Forelimb muscle (tissue), 1 donor: ENCODE measurements around the gene VANGL2. TPM values are rescaled to one million over a fixed set of nuclear protein-coding genes. Genes with fewer than 3 reads are reported as not detected.

Experiments
- DNase-seq: peaks from one replicate; pipeline ENCODE4 v3.0.0-alpha.2; 2013; ENCODE audit warnings: low read depth
- polyA plus RNA-seq: library from polyadenylated mRNA; unstranded; fragments of 120-200 nt; gene quantifications from one replicate; pipeline ENCODE4 v1.2.1, GENCODE V29; 2013; ENCODE audit not compliant: insufficient read length

VANGL2 gene
- polyA plus RNA-seq, 1 donor = 8.6 TPM

GRCh38 chr1:160459687-160460086 lies 59.3 kb downstream of the VANGL2 start:
- DNase-seq = no peak

- DNase-seq = no peak
Measured at GRCh38 chr1:160460214-160460642, 59.9 kb downstream of the VANGL2 start.

GRCh38 chr1:160460683-160461287 lies 60.4 kb downstream of the VANGL2 start:
- no peak for DNase-seq

GRCh38 chr1:160465123-160465522 lies 64.8 kb downstream of the VANGL2 start:
- DNase-seq = no peak

GRCh38 chr1:160466961-160467360 lies 66.6 kb downstream of the VANGL2 start:
- no peak for DNase-seq

GRCh38 chr1:160467576-160467975 lies 67.2 kb downstream of the VANGL2 start:
- no peak for DNase-seq

- DNase-seq = no peak
Measured at GRCh38 chr1:160471253-160471652, 70.9 kb downstream of the VANGL2 start.

- no peak for DNase-seq
Measured at GRCh38 chr1:160472112-160472511, 71.7 kb downstream of the VANGL2 start.

GRCh38 chr1:160474392-160475242 lies 74.3 kb downstream of the VANGL2 start:
- DNase-seq = no peak

Other genes starting within 250 kb of the VANGL2 start
- 2.8 TPM for gene ATP1A4, start 249.0 kb upstream of the VANGL2 start, polyA plus RNA-seq
- 1,211 TPM for gene CASQ1, start 210.0 kb upstream of the VANGL2 start, polyA plus RNA-seq
- gene PEA15, start 195.2 kb upstream of the VANGL2 start, polyA plus RNA-seq = 115 TPM
- gene DCAF8, start 138.0 kb upstream of the VANGL2 start, polyA plus RNA-seq = 110 TPM
- gene PEX19, start 115.4 kb upstream of the VANGL2 start, polyA plus RNA-seq = 43.2 TPM
- gene COPA, start 57.3 kb upstream of the VANGL2 start, polyA plus RNA-seq = 126 TPM
- gene NCSTN, start 57.2 kb upstream of the VANGL2 start, polyA plus RNA-seq = 95.4 TPM
- 0.59 TPM for gene NHLH1, start 33.5 kb upstream of the VANGL2 start, polyA plus RNA-seq
- 0.16 TPM for gene SLAMF6, start 122.7 kb downstream of the VANGL2 start, polyA plus RNA-seq
- gene CD84, start 178.9 kb downstream of the VANGL2 start, polyA plus RNA-seq = 1.5 TPM
- 0.05 TPM for gene SLAMF1, start 246.5 kb downstream of the VANGL2 start, polyA plus RNA-seq